GM19452 (cell line): ENCODE results near the gene TARS2.

Experiments
- ATAC-seq: cut with Tn5 transposase; IDR thresholded peaks from one replicate; pipeline ENCODE4 v1.9.1; 2021; ENCODE audit not compliant: unreplicated experiment

TARS2 gene

GRCh38 chr1:150507912-150508864 lies 21.0 kb downstream of the TARS2 start, which contains the start of gene ECM1:
ECM1 (plus strand) TSS chr1:150508109; CDS start chr1:150508210, 101 bp downstream.
- no peak for ATAC-seq

GRCh38 chr1:150508982-150509381 lies 21.8 kb downstream of the TARS2 start:
- ATAC-seq, result no peak

GRCh38 chr1:150511551-150511950 lies 24.3 kb downstream of the TARS2 start:
- no peak for ATAC-seq

- ATAC-seq, result no peak
These were observed 24.9 kb downstream of the TARS2 start for GRCh38 chr1:150511985-150512660.

GRCh38 chr1:150512846-150513245 lies 25.6 kb downstream of the TARS2 start:
- no peak for ATAC-seq

GRCh38 chr1:150513351-150513791 lies 26.2 kb downstream of the TARS2 start:
- ATAC-seq, result no peak

- no peak for ATAC-seq
These were observed 27.0 kb downstream of the TARS2 start for GRCh38 chr1:150514260-150514659.

GRCh38 chr1:150514913-150515327 lies 27.7 kb downstream of the TARS2 start:
- ATAC-seq, result no peak

GRCh38 chr1:150515328-150516049 lies 28.3 kb downstream of the TARS2 start, which contains the start of gene FALEC:
FALEC (plus strand) TSS chr1:150515752.
- ATAC-seq, result peak; percentile 97

- ATAC-seq, result no peak
These were observed 28.9 kb downstream of the TARS2 start for GRCh38 chr1:150516050-150516591.

GRCh38 chr1:150516616-150517015 lies 29.4 kb downstream of the TARS2 start:
- no peak for ATAC-seq

- no peak for ATAC-seq
These were observed 34.2 kb downstream of the TARS2 start for GRCh38 chr1:150521196-150521968.

- ATAC-seq, result no peak
These were observed 38.1 kb downstream of the TARS2 start for GRCh38 chr1:150525348-150525747.

GRCh38 chr1:150528196-150528595 lies 41.0 kb downstream of the TARS2 start:
- ATAC-seq, result no peak

GRCh38 chr1:150529017-150529416 lies 41.8 kb downstream of the TARS2 start:
- ATAC-seq, result no peak

- no peak for ATAC-seq
These were observed 43.4 kb downstream of the TARS2 start for GRCh38 chr1:150530491-150531159.

- no peak for ATAC-seq
These were observed 45.6 kb downstream of the TARS2 start for GRCh38 chr1:150532860-150533259.

- ATAC-seq, result no peak
These were observed 46.8 kb downstream of the TARS2 start for GRCh38 chr1:150534002-150534401.

- ATAC-seq, result no peak
These were observed 48.5 kb downstream of the TARS2 start for GRCh38 chr1:150535511-150536287.
